Measurements from ENCODE around the gene TMEM181.
"Not testable (repeated sequence)": the region's sequence is repeated elsewhere in the genome, so short reads cannot be mapped to it uniquely, and the experiment has no call there.

Gene TMEM181

GRCh38 chr6:158559895-158560835 lies at the start of gene TMEM181:
TSS of gene TMEM181 (plus strand) at chr6:158560091. CDS start at chr6:158560225, 134 bp downstream.
- DNase-seq (ENCODE audit: low read depth), result peak; percentile 83

- no peak for DNase-seq (ENCODE audit: low read depth)
Measured at GRCh38 chr6:158512809-158513208, 47.1 kb upstream of the TMEM181 start.

- no peak for DNase-seq (ENCODE audit: low read depth)
Measured at GRCh38 chr6:158514176-158514575, 45.7 kb upstream of the TMEM181 start.

GRCh38 chr6:158514991-158515390 lies 44.9 kb upstream of the TMEM181 start:
- DNase-seq (ENCODE audit: low read depth), result no peak

GRCh38 chr6:158516098-158516497 lies 43.8 kb upstream of the TMEM181 start:
- no peak for DNase-seq (ENCODE audit: low read depth)

- DNase-seq (ENCODE audit: low read depth), result no peak
Measured at GRCh38 chr6:158517038-158517437, 42.9 kb upstream of the TMEM181 start.

GRCh38 chr6:158517581-158517980 lies 42.3 kb upstream of the TMEM181 start:
- no peak for DNase-seq (ENCODE audit: low read depth)

GRCh38 chr6:158518191-158519127 lies 41.4 kb upstream of the TMEM181 start:
- peak; percentile 29 for DNase-seq (ENCODE audit: low read depth)

- DNase-seq (ENCODE audit: low read depth), result no peak
Measured at GRCh38 chr6:158519300-158519699, 40.6 kb upstream of the TMEM181 start.

- no peak for DNase-seq (ENCODE audit: low read depth)
Measured at GRCh38 chr6:158519761-158520160, 40.1 kb upstream of the TMEM181 start.

- not testable (repeated sequence) for DNase-seq (ENCODE audit: low read depth)
Measured at GRCh38 chr6:158520975-158521374, 38.9 kb upstream of the TMEM181 start.

GRCh38 chr6:158521759-158522158 lies 38.1 kb upstream of the TMEM181 start:
- DNase-seq (ENCODE audit: low read depth), result no peak

- no peak for DNase-seq (ENCODE audit: low read depth)
Measured at GRCh38 chr6:158522616-158523015, 37.3 kb upstream of the TMEM181 start.

- no peak for DNase-seq (ENCODE audit: low read depth)
Measured at GRCh38 chr6:158524311-158524710, 35.6 kb upstream of the TMEM181 start.

- DNase-seq (ENCODE audit: low read depth), result not testable (repeated sequence)
Measured at GRCh38 chr6:158527858-158528257, 32.0 kb upstream of the TMEM181 start.

GRCh38 chr6:158528826-158529225 lies 31.1 kb upstream of the TMEM181 start:
- no peak for DNase-seq (ENCODE audit: low read depth)

- no peak for DNase-seq (ENCODE audit: low read depth)
Measured at GRCh38 chr6:158529629-158530028, 30.3 kb upstream of the TMEM181 start.

GRCh38 chr6:158531566-158531965 lies 28.3 kb upstream of the TMEM181 start:
- DNase-seq (ENCODE audit: low read depth), result no peak

- no peak for DNase-seq (ENCODE audit: low read depth)
Measured at GRCh38 chr6:158531970-158532369, 27.9 kb upstream of the TMEM181 start.

- DNase-seq (ENCODE audit: low read depth), result peak; percentile 57
Measured at GRCh38 chr6:158536084-158536890, 23.6 kb upstream of the TMEM181 start.

GRCh38 chr6:158536891-158537798 lies 22.7 kb upstream of the TMEM181 start:
- DNase-seq (ENCODE audit: low read depth), result no peak

All from activated T-helper 1 cell treated with Interleukin-2 at 50 U/mL for 16 hours (primary cell).